Ramos (cell line): ENCODE results near the gene CDC20.

ENCODE experiments used
- in situ Hi-C: fragments of 300-500 bp; cut with MboI; formaldehyde crosslinking; loops from one replicate; pipeline ENCODE4 v1.14.3; 2022; ENCODE audit warnings: low sequenced_read_pairs; ENCODE audit not compliant: unreplicated experiment

CDC20 gene

GRCh38 chr1:43327549-43328292 is 31.1 kb upstream of the CDC20 start:
- in situ Hi-C loops: no loop called here

GRCh38 chr1:43329995-43330751 is 28.6 kb upstream of the CDC20 start:
- in situ Hi-C loops: no loop called here

GRCh38 chr1:43331688-43332087 is 27.1 kb upstream of the CDC20 start:
- in situ Hi-C loops: no loop called here

GRCh38 chr1:43334453-43335205 is 24.2 kb upstream of the CDC20 start:
- in situ Hi-C loops: no loop called here

- in situ Hi-C loops: no loop called here
Observed at GRCh38 chr1:43337588-43337987, 21.2 kb upstream of the CDC20 start, which contains the start of gene MPL. TSS of gene MPL (plus strand) at chr1:43337818. CDS start at chr1:43337849, 31 bp downstream.

- in situ Hi-C loops: no loop called here
Observed at GRCh38 chr1:43338001-43338400, 20.8 kb upstream of the CDC20 start.

- in situ Hi-C loops: no loop called here
Observed at GRCh38 chr1:43339584-43340232, 19.1 kb upstream of the CDC20 start.

- in situ Hi-C loops: no loop called here
Observed at GRCh38 chr1:43340559-43340958, 18.2 kb upstream of the CDC20 start.

- in situ Hi-C loops: no loop called here
Observed at GRCh38 chr1:43344267-43344850, 14.4 kb upstream of the CDC20 start.

GRCh38 chr1:43345120-43345519 is 13.7 kb upstream of the CDC20 start:
- in situ Hi-C loops: no loop called here

GRCh38 chr1:43346636-43347035 is 12.1 kb upstream of the CDC20 start:
- in situ Hi-C loops: no loop called here

GRCh38 chr1:43348343-43348808 is 10.4 kb upstream of the CDC20 start:
- in situ Hi-C loops: no loop called here

- in situ Hi-C loops: no loop called here
Observed at GRCh38 chr1:43348809-43349593, 9.8 kb upstream of the CDC20 start.

- in situ Hi-C loops: no loop called here
Observed at GRCh38 chr1:43349594-43350306, 9.0 kb upstream of the CDC20 start.

- in situ Hi-C loops: no loop called here
Observed at GRCh38 chr1:43350976-43351375, 7.8 kb upstream of the CDC20 start.

GRCh38 chr1:43351421-43352350 is 7.1 kb upstream of the CDC20 start:
- in situ Hi-C loops: no loop called here

- in situ Hi-C loops: no loop called here
Observed at GRCh38 chr1:43352351-43352705, 6.5 kb upstream of the CDC20 start.

- in situ Hi-C loops: no loop called here
Observed at GRCh38 chr1:43352881-43353280, 5.9 kb upstream of the CDC20 start.
